Measurements from ENCODE around the gene SCAMP3. TPM values are rescaled to one million over a fixed set of nuclear protein-coding genes. Genes with fewer than 3 reads are reported as not detected.
"Not testable (repeated sequence)": the region's sequence is repeated elsewhere in the genome, so short reads cannot be mapped to it uniquely, and the experiment has no call there.

Gene SCAMP3
- polyA plus RNA-seq, 3 donors: 52.3 to 59.5 (median 54.7) TPM

- DNase-seq (ENCODE audit: low read depth in 3 of 3, low spot score in 2 of 3): not testable (repeated sequence)
Observed at GRCh38 chr1:155233502-155233901, 28.7 kb downstream of the SCAMP3 start.

- not testable (repeated sequence) for DNase-seq (ENCODE audit: low read depth in 3 of 3, low spot score in 2 of 3)
Observed at GRCh38 chr1:155232001-155232978, 29.9 kb downstream of the SCAMP3 start.

GRCh38 chr1:155231302-155231701, 30.9 kb downstream of the SCAMP3 start:
- not testable (repeated sequence) for DNase-seq (ENCODE audit: low read depth in 3 of 3, low spot score in 2 of 3)

GRCh38 chr1:155228096-155228427, 34.1 kb downstream of the SCAMP3 start:
- DNase-seq (ENCODE audit: low read depth in 3 of 3, low spot score in 2 of 3): no peak

- DNase-seq (ENCODE audit: low read depth in 3 of 3, low spot score in 2 of 3): peak; percentile 97 to 99 (median 99)
Observed at GRCh38 chr1:155227261-155228095, 34.7 kb downstream of the SCAMP3 start.

- DNase-seq (ENCODE audit: low read depth in 3 of 3, low spot score in 2 of 3): no peak
Observed at GRCh38 chr1:155226910-155227260, 35.3 kb downstream of the SCAMP3 start.

GRCh38 chr1:155226188-155226909, 35.8 kb downstream of the SCAMP3 start:
- no peak for DNase-seq (ENCODE audit: low read depth in 3 of 3, low spot score in 2 of 3)

- not testable (repeated sequence) for DNase-seq (ENCODE audit: low read depth in 3 of 3, low spot score in 2 of 3)
Observed at GRCh38 chr1:155225404-155225759, 36.8 kb downstream of the SCAMP3 start.

- DNase-seq (ENCODE audit: low read depth in 3 of 3, low spot score in 2 of 3): no peak
Observed at GRCh38 chr1:155223047-155223446, 39.1 kb downstream of the SCAMP3 start.

- DNase-seq (ENCODE audit: low read depth in 3 of 3, low spot score in 2 of 3): not testable (repeated sequence)
Observed at GRCh38 chr1:155220211-155220965, 41.8 kb downstream of the SCAMP3 start.

- no peak for DNase-seq (ENCODE audit: low read depth in 3 of 3, low spot score in 2 of 3)
Observed at GRCh38 chr1:155219592-155220031, 42.5 kb downstream of the SCAMP3 start.

GRCh38 chr1:155218854-155219591, 43.1 kb downstream of the SCAMP3 start:
- peak in 1 of 3 donors; percentile 72 for DNase-seq (ENCODE audit: low read depth in 3 of 3, low spot score in 2 of 3)

- DNase-seq (ENCODE audit: low read depth in 3 of 3, low spot score in 2 of 3): not testable (repeated sequence)
Observed at GRCh38 chr1:155214702-155215101, 47.5 kb downstream of the SCAMP3 start.

- not testable (repeated sequence) for DNase-seq (ENCODE audit: low read depth in 3 of 3, low spot score in 2 of 3)
Observed at GRCh38 chr1:155212051-155212440, 50.1 kb downstream of the SCAMP3 start.

- DNase-seq (ENCODE audit: low read depth in 3 of 3, low spot score in 2 of 3): not testable (repeated sequence)
Observed at GRCh38 chr1:155211381-155212050, 50.6 kb downstream of the SCAMP3 start.

- no peak for DNase-seq (ENCODE audit: low read depth in 3 of 3, low spot score in 2 of 3)
Observed at GRCh38 chr1:155210314-155211104, 51.7 kb downstream of the SCAMP3 start.

GRCh38 chr1:155209312-155209721, 52.8 kb downstream of the SCAMP3 start:
- DNase-seq (ENCODE audit: low read depth in 3 of 3, low spot score in 2 of 3): no peak
